ENCODE results near the gene MUC5AC.
"Not testable (repeated sequence)": the region's sequence is repeated elsewhere in the genome, so short reads cannot be mapped to it uniquely, and the experiment has no call there.

Gene MUC5AC

DNA sequence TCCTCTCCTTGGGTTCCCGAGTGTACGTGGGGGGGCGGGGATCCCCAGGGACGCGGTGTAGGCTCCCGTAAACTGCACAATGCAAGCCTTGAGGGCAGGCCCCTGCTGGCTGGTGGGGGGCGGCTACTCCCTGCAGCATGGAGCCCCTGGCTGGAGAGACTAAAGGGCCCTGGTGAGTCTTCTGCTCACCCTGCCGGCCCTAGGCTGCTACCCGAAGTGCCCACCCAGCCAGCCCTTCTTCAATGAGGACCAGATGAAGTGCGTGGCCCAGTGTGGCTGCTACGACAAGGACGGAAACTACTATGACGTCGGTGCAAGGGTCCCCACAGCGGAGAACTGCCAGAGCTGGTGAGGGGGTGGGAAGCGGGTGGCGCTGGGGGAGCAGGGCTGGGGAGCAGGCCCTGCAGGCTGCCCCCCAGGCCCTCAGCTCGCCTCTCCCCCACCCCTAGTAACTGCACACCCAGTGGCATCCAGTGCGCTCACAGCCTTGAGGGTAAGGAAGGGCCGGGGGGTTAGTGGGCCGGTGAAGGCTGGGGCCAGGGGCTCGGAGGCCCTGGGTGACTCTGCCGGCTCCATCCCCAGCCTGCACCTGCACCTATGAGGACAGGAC is 81.9 kb downstream of the MUC5AC start:
- DNase-seq, result no peak

DNA sequence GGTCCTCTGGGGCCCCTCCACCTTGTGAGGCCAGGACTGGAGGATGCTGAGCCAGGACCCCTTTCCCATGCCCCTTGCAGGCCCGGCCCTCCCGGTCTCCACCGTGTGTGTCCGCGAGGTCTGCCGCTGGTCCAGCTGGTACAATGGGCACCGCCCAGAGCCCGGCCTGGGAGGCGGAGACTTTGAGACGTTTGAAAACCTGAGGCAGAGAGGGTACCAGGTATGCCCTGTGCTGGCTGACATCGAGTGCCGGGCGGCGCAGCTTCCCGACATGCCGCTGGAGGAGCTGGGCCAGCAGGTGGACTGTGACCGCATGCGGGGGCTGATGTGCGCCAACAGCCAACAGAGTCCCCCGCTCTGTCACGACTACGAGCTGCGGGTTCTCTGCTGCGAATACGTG is 83.0 kb downstream of the MUC5AC start:
- DNase-seq, result no peak

DNA sequence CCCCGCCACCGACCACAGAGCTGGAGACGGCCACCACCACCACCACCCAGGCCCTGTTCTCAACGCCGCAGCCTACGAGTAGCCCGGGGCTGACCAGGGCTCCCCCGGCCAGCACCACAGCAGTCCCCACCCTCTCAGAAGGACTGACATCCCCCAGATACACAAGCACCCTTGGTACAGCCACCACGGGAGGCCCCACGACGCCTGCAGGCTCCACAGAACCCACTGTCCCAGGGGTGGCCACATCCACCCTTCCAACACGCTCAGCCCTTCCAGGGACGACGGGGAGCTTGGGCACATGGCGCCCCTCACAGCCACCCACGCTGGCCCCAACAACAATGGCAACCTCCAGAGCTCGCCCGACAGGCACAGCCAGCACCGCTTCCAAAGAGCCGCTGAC is 84.0 kb downstream of the MUC5AC start:
- no peak for DNase-seq

DNA sequence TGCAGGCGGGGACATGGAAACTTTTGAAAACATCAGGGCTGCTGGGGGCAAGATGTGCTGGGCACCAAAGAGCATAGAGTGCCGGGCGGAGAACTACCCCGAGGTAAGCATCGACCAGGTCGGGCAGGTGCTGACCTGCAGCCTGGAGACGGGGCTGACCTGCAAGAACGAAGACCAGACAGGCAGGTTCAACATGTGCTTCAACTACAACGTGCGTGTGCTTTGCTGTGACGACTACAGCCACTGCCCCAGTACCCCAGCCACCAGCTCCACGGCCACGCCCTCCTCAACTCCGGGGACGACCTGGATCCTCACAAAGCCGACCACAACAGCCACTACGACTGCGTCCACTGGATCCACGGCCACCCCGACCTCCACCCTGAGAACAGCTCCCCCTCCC is 84.5 kb downstream of the MUC5AC start:
- no peak for DNase-seq

DNA sequence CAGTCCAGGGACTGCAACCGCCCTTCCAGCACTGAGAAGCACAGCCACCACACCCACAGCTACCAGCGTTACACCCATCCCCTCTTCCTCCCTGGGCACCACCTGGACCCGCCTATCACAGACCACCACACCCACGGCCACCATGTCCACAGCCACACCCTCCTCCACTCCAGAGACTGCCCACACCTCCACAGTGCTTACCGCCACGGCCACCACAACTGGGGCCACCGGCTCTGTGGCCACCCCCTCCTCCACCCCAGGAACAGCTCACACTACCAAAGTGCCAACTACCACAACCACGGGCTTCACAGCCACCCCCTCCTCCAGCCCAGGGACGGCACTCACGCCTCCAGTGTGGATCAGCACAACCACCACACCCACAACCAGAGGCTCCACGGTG is 85.0 kb downstream of the MUC5AC start:
- not testable (repeated sequence) for DNase-seq

DNA sequence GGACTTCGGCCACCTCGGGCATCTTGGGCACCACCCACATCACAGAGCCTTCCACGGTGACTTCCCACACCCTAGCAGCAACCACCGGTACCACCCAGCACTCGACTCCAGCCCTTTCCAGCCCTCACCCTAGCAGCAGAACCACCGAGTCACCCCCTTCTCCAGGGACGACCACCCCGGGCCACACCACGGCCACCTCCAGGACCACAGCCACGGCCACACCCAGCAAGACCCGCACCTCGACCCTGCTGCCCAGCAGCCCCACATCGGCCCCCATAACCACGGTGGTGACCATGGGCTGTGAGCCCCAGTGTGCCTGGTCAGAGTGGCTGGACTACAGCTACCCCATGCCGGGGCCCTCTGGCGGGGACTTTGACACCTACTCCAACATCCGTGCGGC is 85.8 kb downstream of the MUC5AC start:
- not testable (repeated sequence) for DNase-seq

DNA sequence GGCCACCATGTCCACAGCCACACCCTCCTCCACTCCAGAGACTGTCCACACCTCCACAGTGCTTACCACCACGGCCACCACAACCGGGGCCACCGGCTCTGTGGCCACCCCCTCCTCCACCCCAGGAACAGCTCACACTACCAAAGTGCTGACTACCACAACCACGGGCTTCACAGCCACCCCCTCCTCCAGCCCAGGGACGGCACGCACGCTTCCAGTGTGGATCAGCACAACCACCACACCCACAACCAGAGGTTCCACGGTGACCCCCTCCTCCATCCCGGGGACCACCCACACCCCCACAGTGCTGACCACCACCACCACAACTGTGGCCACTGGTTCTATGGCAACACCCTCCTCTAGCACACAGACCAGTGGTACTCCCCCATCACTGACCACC is 86.8 kb downstream of the MUC5AC start:
- DNase-seq, result not testable (repeated sequence)

DNA sequence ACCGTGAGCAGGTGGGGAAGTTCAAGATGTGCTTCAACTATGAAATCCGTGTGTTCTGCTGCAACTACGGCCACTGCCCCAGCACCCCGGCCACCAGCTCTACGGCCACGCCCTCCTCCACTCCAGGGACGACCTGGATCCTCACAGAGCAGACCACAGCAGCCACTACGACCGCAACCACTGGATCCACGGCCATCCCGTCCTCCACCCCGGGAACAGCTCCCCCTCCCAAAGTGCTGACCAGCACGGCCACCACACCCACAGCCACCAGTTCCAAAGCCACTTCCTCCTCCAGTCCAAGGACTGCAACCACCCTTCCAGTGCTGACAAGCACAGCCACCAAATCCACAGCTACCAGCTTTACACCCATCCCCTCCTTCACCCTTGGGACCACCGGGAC is 88.0 kb downstream of the MUC5AC start:
- not testable (repeated sequence) for DNase-seq

DNA sequence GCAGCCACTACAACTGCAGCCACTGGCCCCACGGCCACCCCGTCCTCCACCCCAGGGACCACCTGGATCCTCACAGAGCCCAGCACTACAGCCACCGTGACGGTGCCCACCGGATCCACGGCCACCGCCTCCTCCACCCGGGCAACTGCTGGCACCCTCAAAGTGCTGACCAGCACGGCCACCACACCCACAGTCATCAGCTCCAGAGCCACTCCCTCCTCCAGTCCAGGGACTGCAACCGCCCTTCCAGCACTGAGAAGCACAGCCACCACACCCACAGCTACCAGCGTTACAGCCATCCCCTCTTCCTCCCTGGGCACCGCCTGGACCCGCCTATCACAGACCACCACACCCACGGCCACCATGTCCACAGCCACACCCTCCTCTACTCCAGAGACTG is 88.5 kb downstream of the MUC5AC start:
- DNase-seq, result not testable (repeated sequence)

DNA sequence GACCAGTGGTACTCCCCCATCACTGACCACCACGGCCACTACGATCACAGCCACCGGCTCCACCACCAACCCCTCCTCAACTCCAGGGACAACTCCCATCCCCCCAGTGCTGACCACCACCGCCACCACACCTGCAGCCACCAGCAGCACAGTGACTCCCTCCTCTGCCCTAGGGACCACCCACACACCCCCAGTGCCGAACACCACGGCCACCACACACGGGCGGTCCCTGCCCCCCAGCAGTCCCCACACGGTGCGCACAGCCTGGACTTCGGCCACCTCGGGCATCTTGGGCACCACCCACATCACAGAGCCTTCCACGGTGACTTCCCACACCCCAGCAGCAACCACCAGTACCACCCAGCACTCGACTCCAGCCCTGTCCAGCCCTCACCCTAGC is 89.3 kb downstream of the MUC5AC start:
- not testable (repeated sequence) for DNase-seq

DNA sequence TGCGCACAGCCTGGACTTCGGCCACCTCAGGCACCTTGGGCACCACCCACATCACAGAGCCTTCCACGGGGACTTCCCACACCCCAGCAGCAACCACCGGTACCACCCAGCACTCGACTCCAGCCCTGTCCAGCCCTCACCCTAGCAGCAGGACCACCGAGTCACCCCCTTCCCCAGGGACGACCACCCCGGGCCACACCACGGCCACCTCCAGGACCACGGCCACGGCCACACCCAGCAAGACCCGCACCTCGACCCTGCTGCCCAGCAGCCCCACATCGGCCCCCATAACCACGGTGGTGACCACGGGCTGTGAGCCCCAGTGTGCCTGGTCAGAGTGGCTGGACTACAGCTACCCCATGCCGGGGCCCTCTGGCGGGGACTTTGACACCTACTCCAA is 91.2 kb downstream of the MUC5AC start:
- DNase-seq, result not testable (repeated sequence)

DNA sequence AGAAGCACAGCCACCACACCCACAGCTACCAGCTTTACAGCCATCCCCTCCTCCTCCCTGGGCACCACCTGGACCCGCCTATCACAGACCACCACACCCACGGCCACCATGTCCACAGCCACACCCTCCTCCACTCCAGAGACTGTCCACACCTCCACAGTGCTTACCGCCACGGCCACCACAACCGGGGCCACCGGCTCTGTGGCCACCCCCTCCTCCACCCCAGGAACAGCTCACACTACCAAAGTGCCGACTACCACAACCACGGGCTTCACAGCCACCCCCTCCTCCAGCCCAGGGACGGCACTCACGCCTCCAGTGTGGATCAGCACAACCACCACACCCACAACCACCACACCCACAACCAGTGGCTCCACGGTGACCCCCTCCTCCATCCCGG is 92.7 kb downstream of the MUC5AC start:
- not testable (repeated sequence) for DNase-seq

All from NCI-H446 treated with DMSO at 0.1 percent for 48 hours (cell line).